Mucosa of descending colon (tissue), 3 donors: Measurements from ENCODE around the gene ASPN. TPM values are rescaled to one million over a fixed set of nuclear protein-coding genes. Genes with fewer than 3 reads are reported as not detected.

Experiments
- ATAC-seq: fragments of 200-7000 bp; cut with Tn5 transposase; one replicate; pipeline ENCODE4 v1.9.1; 2020; ENCODE audit warnings: mild to moderate bottlenecking, moderate library complexity
- DNase-seq, 3 donors: peaks; one replicate each; pipeline ENCODE4 v3.0.0-alpha.2; 2020
- H3K36me3 ChIP-seq: fragments of 200-600 bp; one replicate; pipeline ENCODE4 v1.8.0; 2021; ENCODE audit warnings: low read depth, mild to moderate bottlenecking
- H3K4me1 ChIP-seq: fragments of 200-600 bp; one replicate; pipeline ENCODE4 v1.8.0; 2021; ENCODE audit warnings: low read depth, mild to moderate bottlenecking
- H3K4me3 ChIP-seq: fragments of 200-600 bp; one replicate; pipeline ENCODE4 v1.8.0; 2021; ENCODE audit warnings: mild to moderate bottlenecking
- H3K9me3 ChIP-seq: fragments of 200-600 bp; one replicate; pipeline ENCODE4 v1.8.0; 2021; ENCODE audit warnings: mild to moderate bottlenecking
- intact Hi-C, 2 donors: fragments of 100-400 bp; cut with DNase I in 1 of 2; cut with micrococcal nuclease in 1 of 2; formaldehyde crosslinking; loops; one replicate each; pipeline versions ENCODE4 v1.11.0 to v1.11.1; 2022; cut with DNase I, micrococcal nuclease
- total RNA-seq, 3 donors: library from RNA; stranded (reverse); fragmentation: NEBNext Ultra II Directional in 2 of 3; extraction: Animal tissue kit (Norgen Biotek cat#: 25700) in 2 of 3; gene quantifications; one replicate each; pipeline versions ENCODE4 v1.2.1 to v1.2.4, GENCODE V29; 2021 to 2023
- TF ChIP-seq, protein P1 (sequence below): fragments of 200-600 bp; IDR thresholded peaks from one replicate; pipeline ENCODE4 v1.8.0; 2022; ENCODE audit warnings: antibody characterized with exemption, mild to moderate bottlenecking
- donor health status: DM: no; HTN: no; CAD: no; lungs with moderate emphysema.
- donor health status: DM: no; HTN: no; CAD: no.
- donor health status: DM: no; HTN: yes; CAD: no.

The ASPN gene
- total RNA-seq, 3 donors from 2014 or later, result 1.1 to 5.1 (median 1.3) TPM

DNA sequence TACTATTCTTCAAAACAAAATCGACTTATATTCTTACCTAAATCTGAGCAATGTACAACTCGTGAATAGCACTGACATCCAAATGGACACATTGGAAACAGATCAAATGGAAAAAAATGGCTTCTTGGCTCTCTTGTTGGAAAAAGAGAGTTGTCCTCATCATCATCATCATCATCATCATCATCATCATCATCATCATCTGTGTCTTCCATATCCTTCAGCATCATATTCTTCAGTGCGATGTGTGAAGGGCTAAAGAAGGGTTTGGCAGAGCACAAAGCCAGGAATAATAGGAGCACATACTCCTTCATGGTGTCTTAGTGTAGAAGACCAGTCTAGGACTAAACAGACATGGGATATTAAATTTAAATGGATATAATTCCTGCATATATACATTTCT is 7.7 kb downstream of the ASPN start:
- intact Hi-C loops, result no loop called here
- no peak for ATAC-seq
- TF ChIP-seq, protein P1, sequence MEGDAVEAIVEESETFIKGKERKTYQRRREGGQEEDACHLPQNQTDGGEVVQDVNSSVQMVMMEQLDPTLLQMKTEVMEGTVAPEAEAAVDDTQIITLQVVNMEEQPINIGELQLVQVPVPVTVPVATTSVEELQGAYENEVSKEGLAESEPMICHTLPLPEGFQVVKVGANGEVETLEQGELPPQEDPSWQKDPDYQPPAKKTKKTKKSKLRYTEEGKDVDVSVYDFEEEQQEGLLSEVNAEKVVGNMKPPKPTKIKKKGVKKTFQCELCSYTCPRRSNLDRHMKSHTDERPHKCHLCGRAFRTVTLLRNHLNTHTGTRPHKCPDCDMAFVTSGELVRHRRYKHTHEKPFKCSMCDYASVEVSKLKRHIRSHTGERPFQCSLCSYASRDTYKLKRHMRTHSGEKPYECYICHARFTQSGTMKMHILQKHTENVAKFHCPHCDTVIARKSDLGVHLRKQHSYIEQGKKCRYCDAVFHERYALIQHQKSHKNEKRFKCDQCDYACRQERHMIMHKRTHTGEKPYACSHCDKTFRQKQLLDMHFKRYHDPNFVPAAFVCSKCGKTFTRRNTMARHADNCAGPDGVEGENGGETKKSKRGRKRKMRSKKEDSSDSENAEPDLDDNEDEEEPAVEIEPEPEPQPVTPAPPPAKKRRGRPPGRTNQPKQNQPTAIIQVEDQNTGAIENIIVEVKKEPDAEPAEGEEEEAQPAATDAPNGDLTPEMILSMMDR, result no peak
- no peak for DNase-seq
- no peaks in the 10 kb centered on the region for H3K9me3 ChIP-seq
- H3K4me3 ChIP-seq, result no peak overlapping the region
- H3K36me3 ChIP-seq, result no peaks in the 10 kb centered on the region
- H3K4me1 ChIP-seq, result no peaks in the 10 kb centered on the region

DNA sequence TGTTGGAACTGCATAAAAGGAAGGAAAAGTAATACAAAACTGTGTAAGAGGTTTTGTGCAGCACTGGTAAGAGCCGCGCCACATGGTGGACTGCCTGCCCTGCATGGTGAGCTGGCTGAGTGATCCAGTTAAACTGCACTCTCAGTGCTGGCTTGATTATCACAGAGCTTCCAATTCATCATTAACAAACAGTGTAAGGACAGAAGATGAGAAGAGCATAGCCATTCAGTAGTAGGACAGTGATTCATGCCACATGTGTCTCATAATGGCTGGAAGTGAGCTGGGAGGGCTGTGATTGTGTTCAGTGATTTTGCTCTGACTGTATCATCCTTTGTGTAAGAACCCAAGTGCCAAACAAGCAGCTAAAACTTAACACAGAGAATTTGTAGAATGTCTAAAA is 14.1 kb downstream of the ASPN start:
- intact Hi-C loops, result no loop called here
- DNase-seq (no peak), ATAC-seq (no peak)
- Histone ChIP-seq H3K36me3 (no peaks in the 10 kb centered on the region), H3K4me1 (no peaks in the 10 kb centered on the region), H3K9me3 (no peaks in the 10 kb centered on the region), H3K4me3 (no peak overlapping the region)
- TF ChIP-seq, protein P1, result no peak

DNA sequence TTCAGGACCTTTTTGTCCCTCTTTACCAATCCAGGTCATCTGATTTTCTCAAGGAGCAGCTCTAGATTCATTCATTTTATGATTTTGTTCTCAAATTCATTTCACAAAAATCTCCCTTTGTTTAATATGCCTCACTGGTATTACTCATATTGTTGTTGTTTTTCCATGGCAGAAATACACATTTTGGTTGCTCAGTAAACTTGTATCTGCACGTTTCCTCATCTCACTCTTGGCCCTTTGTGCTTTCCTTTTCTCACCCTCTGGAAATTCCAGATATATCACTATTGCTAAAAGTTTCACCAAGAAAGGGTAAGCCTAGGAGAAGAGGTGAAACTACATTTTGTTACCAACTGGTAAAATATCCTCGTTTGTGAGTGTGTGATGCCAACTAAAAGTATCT is 14.8 kb downstream of the ASPN start:
- DNase-seq (no peak), ATAC-seq (no peak)
- TF ChIP-seq, protein P1, result no peak
- Histone ChIP-seq H3K4me3 (no peak overlapping the region), H3K4me1 (no peaks in the 10 kb centered on the region), H3K9me3 (no peaks in the 10 kb centered on the region), H3K36me3 (no peaks in the 10 kb centered on the region)
- intact Hi-C loops, result no loop called here

DNA sequence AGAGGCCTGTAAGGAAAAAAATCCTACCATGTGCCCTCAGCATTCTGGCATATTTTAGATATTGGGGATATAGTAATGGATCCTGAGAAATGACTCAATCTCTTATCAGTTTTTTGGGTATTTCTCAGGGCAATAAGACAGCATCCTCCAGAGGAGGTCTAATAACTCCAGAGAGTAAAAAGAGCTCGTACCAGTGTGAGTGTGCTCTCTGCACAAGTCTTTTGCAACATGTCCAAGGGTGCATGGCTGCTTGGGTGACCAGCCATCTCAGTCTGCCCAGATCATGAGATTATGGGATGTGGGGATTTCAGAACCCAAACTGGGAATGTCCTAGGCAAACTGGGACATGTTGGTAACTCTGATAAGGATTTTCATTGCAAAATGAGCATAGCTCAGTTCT is 15.3 kb downstream of the ASPN start:
- DNase-seq (no peak), ATAC-seq (no peak)
- Histone ChIP-seq H3K9me3 (no peaks in the 10 kb centered on the region), H3K4me3 (no peak overlapping the region), H3K36me3 (no peaks in the 10 kb centered on the region), H3K4me1 (no peaks in the 10 kb centered on the region)
- intact Hi-C loops, result no loop called here
- TF ChIP-seq, protein P1, result no peak

DNA sequence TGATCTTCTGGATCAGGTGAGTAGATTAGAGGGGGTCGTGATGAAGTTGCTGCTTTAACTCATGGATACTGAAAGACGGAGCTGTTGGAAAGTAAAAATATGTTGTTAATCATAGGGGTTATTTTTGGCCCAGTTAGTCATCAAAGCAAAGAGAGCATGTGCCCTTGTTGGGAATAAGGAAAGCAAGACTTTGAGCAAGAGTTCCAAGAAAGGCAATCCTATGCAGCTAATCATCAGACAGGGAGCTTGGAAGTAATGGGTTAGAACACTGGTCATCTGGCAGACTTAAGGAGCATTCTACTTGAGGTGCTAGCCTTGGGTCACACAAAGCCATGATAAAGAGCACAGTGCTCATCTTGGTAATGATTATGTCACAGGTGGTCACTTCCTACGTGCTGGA is 18.3 kb downstream of the ASPN start:
- Histone ChIP-seq H3K36me3 (no peaks in the 10 kb centered on the region), H3K4me1 (no peaks in the 10 kb centered on the region), H3K9me3 (no peaks in the 10 kb centered on the region), H3K4me3 (no peak overlapping the region)
- peak; percentile 28 for ATAC-seq
- TF ChIP-seq, protein P1, result no peak
- DNase-seq, result no peak
- intact Hi-C loops, result no loop called here

DNA sequence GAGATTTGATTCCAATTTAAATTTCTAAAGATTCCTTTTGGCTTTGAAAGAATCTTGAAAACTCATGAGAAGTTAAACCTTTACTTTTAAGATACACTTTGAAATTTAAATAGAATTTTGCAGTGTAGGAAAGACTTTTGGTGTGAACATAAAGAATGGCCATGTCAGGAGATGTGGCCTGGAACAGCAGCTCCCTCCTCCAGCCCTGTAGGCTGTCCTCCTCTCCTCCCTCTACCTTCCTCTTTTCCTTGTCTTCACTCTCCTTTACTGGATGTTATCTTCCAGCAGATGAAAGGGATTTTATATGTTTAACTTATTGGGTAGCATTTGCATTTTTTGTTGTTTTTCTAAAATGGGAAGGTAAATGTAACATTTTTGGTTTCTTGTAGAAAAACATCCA is 18.9 kb downstream of the ASPN start:
- no peaks in the 10 kb centered on the region for H3K9me3 ChIP-seq

More for the DNA sequence above, 18.9 kb downstream of the ASPN start:
- DNase-seq (no peak), ATAC-seq (no peak)
- intact Hi-C loops, result no loop called here
- no peak overlapping the region for H3K4me3 ChIP-seq
- TF ChIP-seq, protein P1, result no peak
- no peaks in the 10 kb centered on the region for H3K36me3 ChIP-seq
- no peaks in the 10 kb centered on the region for H3K4me1 ChIP-seq
